ENCODE measurements around the gene CC2D2B.
"Not testable (repeated sequence)": the region's sequence is repeated elsewhere in the genome, so short reads cannot be mapped to it uniquely, and the experiment has no call there.

The CC2D2B gene, protein sequence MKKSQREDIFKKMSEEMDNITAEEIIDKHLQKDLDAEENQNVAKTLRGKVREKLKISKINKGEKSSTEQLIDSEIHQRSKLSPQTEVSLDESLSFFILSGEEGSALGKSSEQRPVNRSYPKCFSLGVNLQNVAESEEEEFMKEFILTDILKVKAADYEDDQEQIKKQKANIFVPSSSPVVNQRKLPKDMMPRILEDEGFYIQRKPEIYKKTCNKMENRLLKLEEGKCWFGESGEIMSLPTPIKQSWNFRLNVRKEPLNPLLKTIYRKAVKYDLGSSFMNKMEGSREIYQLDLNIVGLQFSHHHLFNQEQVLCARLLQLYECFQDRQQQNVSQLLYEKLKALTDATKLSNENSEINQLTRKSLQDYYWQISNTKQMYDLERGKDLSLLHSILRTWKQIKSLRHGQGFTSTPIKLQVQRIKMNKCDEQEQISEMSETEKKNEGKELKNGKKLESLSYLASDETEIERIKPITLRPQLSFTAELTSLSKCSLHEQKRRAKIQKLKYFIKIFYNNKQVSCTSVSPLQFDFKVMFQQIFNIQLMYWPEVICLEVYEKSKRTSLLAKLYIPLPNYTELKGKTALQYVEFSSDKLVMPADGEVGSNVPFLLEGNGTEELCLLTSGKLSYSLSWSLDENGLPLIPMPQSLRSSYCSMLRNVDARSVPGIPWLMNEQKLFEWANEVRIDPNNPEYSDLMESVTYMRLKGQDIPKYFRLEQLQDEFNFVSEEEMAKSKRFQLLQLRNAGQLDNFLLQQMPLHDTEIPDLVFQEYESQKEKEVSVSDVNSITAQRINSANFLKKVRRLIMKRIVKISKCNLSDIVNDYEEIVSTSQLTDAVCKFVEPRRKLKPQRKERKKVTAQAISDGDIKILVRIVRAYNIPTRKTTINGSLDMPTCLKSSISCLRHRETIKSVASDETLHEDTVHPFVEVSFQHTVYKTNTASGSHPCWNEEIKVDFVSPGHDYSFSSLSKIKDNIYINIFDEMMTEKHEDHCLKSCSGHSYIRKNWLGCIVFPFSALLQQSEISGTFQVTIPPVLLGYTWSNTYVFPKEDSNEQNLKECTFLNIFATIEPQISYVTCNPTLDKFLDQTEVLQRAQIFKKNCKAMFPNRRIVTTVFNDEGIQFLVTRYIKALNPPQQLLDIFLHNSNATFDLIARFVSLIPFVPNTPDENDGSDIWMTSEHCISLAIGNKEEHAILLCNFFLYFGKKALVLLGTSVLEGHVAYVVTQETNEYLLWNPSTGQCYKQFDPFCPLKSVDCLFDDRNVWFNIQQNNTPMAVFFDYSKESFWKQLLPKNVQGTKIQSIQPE (N-terminal part only)

DNA sequence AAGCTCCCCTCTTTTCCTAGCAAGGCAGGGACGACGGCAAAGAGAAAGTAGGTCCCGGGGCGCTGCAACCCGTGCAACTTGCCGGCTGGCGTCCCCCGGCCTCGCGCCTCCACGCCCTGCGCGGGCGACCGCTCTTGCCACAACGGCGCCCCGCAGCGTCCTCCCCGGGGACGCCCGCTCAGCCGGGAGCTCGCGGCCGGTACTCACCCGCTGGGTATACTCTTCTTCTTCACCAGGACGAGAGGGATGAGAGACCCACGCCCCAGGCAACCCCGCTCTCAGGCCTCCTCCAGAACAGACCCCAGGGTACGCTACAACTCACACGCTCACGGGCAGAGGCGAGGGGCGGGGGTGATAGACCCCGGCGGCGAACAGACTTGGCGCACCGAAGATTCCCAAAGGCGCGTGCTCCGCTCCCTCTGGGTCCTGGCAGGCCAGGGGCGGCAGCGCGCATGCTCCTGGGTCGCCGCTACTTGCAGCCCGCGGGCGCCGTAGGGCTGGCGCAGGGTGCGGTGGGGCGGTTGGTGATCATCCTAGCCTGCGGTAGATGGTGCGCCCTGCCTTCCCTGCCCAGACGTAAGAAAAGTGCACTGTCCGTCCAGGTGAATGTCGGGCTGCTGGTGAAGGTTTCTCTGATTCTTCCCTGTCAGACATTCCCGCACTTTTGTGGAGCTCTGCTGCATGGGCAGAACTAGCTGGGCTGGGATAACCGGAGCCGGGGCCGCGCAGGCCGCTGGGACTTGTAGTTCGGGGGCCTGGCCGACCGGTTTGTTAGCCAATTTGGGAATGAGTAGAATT lies at the start of gene CC2D2B:
TSS of gene CC2D2B (plus strand) at position 520 of the 798 bp plus-strand sequence. CDS start 3,349 bp downstream, outside the sequence.
- DNase-seq, result peak; percentile 87 to 91

DNA sequence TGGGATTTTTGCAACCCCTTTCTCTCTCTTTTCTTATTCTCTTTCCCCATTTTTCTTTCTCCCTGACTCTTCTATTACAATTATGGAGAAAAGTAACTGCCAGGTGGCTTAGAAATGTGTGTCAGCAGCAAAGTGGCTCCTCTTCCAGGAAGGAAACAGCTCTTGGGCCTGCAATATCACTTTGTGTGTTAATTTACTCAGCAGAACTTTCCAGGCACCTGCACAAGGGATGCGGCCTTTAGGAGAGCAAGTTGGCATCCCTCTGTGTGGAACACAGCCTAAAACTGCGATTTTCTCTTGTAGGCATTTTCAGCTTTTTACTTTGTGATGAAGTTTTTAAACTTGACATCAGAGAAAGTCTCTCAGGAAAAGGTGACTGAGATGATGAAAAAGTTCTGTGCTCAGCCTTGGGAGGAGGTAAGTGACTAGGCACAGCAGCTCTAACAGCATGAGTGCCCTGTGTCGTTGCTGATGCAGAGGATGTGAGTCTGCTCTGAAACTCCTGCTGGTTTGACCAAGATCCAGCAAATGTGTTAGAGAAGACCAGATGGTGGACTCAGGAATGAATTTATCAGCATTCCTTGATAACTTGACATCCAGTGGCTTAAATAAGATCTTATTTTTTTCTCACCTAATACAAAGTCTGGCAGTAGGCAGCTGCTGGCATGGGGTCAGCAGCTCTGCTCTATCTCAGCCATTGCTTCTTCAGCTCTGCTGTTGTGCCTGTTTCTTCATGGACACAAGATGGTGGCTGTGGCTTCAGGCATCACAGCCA lies 47.4 kb upstream of the CC2D2B start:
- DNase-seq, result no peak

DNA sequence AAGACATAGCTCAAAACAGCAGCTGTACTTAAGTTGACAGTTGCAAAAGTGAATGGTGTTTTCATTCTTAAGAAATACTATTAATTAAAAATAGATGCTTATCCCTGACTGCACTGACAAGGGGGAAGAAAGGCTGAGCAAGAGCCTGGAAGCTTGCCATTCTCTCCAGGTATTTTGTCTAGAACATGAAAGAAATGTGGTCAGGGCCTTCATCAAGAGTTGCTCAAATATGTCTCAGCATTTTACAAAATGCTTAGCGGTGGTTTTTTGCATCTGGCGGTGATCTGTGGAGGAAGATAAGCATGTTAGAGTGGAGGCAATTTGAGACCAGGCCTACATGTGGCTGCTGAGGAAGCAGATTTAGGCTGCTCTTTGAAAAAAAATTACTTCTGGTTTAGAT lies 46.4 kb upstream of the CC2D2B start:
- DNase-seq, result no peak

DNA sequence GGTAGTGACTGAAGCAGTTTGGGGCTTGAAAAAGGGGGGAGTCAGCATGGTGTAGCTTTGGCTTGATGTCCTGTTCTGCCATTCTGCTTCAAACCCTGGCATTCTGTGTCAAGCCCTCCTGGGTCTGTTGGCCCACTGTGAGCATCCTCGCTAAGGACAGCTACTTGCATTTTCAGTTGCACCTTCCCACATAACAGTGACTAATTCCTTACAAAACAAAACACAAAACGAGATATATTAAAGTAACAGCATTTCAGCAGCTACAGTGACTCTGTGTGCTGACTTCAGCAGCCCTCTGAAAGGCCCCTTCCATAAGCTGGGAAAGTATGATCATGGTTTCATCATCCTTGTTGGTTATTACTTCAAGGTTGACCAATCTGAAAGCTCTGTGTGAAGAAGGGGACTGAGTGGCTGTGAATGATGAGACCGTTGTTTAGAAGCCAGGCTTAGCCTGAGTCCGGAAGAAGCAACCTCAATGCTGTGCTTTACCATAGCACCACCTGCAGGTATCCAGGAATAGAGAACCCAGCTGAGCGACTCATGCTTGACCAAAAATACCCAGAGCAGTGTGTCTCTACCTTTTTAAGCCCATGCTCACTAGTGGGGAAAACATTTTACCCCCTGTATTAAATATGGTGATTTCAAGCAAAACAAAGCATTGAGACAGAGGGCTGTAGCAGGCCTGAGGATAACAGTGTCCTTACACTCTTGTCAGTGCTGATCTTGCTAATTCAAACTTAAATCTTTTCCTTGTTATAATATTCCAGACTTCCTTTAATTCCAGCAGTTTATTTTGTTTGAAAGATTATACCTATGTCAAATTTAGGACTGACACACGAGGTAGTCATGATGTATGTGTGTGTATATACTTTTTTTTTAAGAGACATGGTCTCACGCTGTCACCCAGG lies 42.6 kb upstream of the CC2D2B start:
- DNase-seq, result peak; percentile 20 to 38

DNA sequence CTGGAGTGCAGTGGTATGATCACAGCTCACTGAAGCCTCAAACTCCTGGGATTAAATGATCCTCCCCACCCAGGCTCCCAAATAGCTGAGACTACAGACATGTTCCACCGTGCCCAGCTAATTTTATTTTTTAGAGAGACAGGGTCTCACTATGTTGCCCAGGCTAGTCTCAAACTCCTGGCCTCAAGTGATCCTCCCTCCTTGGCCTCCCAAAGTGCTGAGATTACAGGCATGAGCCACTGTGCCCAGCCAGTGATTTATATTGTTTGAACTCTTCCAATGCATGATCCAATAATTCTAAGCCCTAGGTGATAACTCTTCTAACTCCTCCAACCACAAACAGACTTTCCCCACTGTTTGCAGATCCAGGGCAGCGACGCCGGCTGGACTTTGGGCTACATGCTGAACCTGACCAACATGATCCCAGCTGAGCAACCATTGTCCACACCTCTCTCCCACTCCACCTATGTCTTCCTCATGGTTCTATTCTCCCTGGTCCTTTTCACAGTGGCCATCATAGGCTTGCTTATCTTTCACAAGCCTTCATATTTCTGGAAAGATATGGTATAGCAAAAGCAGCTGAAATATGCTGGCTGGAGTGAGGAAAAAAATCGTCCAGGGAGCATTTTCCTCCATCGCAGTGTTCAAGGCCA lies 41.8 kb upstream of the CC2D2B start:
- DNase-seq, result no peak

DNA sequence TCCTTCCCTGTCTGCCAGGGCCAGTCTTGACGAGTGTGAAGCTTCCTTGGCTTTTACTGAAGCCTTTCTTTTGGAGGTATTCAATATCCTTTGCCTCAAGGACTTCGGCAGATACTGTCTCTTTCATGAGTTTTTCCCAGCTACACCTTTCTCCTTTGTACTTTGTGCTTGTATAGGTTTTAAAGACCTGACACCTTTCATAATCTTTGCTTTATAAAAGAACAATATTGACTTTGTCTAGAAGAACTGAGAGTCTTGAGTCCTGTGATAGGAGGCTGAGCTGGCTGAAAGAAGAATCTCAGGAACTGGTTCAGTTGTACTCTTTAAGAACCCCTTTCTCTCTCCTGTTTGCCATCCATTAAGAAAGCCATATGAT lies 41.3 kb upstream of the CC2D2B start:
- DNase-seq, result no peak

DNA sequence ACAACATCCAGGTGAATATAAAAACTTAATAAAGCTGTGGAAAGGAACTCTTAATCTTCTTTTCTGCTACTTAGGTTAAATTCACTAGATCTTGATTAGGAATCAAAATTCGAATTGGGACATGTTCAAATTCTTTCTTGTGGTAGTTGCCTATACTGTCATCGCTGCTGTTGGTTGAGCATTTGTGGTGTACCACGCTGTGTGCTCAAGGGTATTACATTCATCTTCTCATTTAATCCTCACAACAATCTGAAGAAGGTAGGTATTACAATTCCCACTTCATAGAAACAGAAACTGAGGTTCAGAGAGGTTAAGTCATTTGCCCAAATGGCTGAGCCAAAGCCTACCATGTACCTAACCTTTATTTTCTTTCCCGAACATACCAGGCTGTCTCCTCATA lies 39.9 kb upstream of the CC2D2B start:
- DNase-seq, result no peak

DNA sequence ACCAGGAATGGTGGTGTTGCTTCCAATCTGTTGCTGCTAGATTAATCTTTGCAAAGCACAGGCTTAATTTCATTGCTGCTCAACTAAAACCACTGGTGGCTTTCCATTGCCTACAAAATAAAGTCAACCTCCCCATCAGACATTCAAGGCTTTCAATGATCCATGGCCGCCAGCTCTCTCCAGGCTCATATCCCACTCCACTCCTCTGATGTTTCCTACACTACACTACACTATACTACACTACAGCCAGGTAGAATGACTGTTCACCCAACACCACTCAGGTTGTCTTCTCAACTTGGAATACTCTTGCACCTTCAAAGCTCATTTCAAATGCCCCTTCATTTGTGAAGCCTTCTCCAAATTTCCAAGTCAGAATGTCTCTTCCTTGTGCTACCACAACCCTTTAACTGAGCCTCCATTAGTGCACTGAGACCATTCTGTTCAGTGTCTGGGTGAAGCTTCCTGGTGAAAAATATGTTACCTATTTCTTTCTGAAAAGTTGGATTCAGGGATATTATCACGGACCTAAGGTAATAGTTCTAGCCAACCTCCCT lies 35.5 kb upstream of the CC2D2B start:
- DNase-seq, result no peak

DNA sequence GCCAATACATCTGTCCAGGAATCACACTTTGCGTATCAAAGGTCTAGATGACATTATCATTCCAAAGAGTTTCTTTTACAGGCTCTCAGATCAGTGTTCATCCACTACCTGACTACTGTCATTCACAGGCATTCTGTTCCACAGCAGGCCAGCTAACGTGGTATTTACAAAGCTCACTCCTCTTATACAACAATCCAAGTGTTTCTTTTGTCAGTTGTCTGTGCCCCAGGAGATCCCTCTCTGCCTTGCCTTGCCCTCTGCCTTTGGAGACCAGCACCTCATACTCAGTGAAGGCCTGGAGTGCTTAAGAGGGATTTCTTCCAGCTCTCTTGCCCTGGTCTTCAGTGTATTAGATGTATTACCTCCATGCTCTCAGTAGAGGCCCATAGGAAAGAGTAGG lies 34.6 kb upstream of the CC2D2B start:
- DNase-seq, result no peak

DNA sequence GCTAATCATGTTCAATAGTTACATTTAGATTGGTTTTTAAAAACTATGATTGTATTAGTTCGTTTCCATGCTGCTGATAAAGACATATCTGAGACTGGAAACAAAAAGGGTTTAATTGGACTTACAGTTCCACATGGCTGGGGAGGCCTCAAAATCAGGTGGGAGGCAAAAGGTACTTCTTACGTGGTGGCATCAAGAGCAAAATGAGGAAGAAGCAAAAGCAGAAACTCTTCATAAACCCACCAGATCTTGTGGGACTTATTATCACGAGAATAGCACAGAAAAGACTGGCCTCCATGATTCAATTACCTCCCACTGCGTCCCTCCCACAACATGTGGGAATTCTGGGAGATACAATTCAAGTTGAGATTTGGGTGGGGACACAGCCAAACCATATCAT lies 34.1 kb upstream of the CC2D2B start:
- DNase-seq, result no peak

DNA sequence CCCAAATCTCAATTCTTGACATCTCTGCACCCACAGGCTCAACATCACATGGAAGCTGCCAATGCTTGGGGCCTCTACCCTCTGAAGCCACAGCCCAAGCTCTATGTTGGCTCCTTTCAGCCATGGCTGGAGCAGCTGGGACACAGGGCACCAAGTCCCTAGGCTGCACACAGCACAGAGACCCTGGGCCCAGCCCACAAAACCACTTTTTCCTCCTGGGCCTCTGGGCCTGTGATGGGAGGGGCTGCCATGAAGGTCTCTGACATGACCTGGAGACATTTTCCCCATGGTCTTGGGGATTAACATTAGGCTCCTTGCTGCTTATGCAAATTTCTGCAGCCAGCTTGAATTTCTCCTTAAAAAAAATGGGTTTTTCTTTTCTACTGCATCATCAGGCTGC lies 33.0 kb upstream of the CC2D2B start:
- not testable (repeated sequence) for DNase-seq

DNA sequence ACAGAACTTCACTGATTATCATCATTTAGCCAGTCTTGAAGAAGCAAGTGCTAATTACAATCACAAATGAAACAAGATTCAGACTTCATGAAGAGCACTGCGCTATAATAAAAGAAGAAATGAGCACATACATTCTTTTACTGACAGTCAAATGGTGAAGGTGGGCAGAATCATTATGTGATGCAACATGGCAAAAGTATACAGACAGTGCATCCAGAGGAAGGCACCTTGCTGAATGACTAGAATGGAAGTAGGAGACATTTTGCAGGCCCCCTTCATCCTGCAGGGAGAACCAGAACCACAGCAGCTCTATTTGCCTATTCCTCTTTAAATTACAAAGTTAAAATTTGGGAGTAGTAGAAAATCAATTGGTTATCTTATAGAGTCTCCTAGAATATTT lies 31.0 kb upstream of the CC2D2B start:
- DNase-seq, result no peak

DNA sequence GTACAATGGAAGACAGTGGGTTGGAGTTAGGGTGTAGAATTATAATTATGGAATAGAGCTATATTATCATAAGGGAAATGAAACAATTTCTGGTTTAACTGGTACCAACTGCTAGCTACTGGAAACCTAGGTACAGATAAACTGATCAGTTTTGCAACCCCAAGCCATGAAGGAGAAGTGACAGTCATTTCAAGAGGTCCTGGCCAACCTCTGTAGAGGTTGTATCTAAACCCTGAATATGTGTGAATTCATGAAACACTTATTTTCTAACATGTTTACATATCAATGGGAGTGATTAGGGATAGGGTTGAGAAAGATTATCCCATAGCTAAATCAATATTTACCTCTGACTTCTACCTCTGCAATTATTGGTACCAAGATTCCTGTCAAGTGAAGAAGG lies 29.9 kb upstream of the CC2D2B start:
- DNase-seq, result no peak

DNA sequence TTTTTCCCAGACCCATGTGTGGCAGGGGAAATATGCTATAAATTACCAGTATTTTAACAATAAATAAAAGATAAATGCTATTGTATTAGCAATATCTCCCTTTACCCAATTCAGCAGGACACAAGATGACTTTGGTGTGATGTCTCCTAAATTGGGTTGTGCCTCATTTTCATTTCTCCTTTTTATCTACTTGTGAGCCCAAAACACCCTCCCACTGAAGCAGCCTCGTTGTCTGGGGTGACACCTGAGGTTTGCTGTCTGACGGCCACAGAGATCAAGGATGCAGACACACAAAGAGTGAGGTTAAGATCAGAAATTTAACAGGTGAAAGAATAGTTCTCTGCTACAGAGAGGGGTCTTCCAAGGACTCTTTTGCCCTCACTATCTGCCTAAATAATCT lies 27.1 kb upstream of the CC2D2B start:
- DNase-seq, result no peak

DNA sequence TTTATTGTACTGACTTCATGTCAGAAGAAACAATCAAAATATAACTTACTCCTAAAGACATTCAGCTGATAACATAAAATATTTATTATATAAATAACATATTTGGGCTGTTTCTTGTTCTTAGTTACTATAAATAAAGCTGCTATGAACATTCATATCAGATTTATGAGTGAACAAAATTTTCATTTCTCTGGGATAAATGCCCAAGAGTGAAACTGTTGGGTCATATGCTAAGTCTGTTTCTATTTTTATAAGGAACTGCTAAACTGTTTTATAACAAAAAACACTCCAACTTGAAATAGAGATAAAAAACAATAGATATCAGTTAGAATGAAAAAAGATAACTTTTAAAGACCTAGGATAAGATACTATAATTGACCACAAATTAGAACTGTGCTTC lies 26.5 kb upstream of the CC2D2B start:
- DNase-seq, result no peak

DNA sequence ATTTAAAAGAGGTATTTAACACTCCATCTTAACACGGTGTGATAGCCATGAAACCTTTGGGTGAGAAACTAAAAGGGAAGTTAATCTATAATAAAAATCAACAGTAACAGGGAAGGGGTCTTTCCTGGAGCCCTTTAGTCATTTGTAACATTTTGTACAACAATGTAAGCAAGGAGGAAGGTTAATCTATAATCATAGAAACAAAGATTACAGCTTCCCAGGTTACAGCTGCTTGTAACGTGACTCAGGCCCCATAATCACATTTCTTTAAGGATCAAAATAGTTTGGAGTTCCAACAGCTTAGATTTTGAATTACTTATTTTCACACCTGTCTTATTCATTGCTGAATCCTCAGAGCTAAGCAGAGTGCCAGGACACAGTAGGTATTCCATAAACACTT lies 17.9 kb upstream of the CC2D2B start:
- no peak for DNase-seq

DNA sequence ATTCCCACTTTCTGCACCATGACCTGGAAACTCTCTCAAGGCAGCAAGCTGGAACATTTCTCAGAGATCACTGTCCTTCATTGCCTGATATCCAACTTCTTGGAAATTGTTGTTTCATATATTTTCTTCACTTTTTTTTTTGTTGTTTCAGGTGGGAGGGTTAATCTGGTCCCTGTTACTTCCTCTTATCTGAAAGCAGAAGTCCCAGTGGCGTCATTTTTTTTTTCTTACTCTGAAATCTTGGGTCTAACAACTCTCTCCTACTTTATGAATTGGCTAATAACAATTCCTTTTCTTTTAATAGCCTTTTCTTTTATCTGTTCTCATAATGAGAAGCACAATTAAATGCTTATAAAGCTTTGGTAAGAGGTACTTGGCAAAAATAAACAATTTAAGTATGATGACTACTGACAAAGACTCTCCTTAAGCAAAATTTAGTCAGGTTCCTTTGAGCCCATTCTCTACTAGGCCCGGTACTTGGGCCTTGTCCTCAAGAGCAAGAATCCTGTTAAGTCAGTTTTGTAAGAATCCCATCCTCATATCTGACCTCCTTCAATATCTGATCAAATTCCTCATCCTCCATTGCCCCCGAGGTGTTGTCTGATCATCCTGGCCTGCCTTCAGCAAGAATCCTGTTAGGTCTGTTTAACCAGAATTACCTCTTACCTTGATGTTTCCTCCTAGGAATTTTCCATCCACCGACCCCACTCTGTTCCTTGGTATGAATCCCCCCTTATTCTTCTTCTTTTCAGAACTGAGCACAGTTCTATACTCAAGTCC lies 11.5 kb upstream of the CC2D2B start:
- no peak for DNase-seq

DNA sequence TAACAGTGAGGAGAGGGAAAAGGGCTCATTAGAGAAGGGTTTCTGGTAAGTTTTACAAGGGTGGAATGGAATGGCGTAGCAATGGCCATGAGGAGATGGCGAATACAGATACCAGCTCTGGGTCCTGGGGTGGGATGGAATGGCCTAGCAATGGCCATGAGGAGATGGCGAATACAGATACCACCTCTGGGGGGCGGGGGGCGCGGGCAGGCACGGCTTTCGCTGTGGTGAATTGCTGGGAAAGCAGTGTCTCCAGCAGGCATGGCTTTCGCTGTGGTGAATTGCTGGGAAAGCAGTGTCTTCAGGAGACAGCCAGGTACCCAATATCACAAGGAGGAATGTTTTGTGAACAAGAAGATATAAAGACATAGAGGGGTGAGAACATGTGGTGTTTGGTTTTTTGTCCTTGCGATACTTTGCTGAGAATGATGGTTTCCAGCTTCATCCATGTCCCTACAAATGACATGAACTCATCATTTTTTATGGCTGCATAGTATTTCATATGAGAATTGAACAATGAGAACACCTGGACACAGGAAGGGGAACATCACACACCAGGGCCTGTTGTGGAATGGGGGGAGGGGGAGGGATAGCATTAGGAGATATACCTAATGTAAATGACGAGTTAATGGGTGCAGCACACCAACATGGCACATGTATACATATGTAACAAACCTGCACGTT lies 1.7 kb upstream of the CC2D2B start:
- not testable (repeated sequence) for DNase-seq

All from hippocampal formation (tissue), 2 donors.